ENCODE data around the gene NRIP2.

NRIP2 gene

GRCh38 chr12:2794191-2794735 is 40.6 kb downstream of the NRIP2 start:
- H3K9ac ChIP-seq (ENCODE audit: low read length in 2 of 2): peak overlapping the region; percentile 58 to 76

GRCh38 chr12:2793561-2793960 is 41.3 kb downstream of the NRIP2 start:
- no peaks in the 10 kb centered on the region for H3K27me3 ChIP-seq (ENCODE audit: control insufficient read depth in 1 of 2, insufficient read depth in 2 of 2, low read length in 2 of 2)
- peaks cover 14 to 17% of the 10 kb centered on the region in 2 donors for H3K36me3 ChIP-seq (ENCODE audit: control insufficient read depth in 2 of 2, insufficient read depth in 2 of 2, low read length in 2 of 2)
- no peak overlapping the region for H3K9ac ChIP-seq (ENCODE audit: low read length in 2 of 2)
- H3K9me3 ChIP-seq (ENCODE audit: control insufficient read depth in 2 of 2, low read length in 2 of 2): no peaks in the 10 kb centered on the region
- peaks cover 33% of the 10 kb centered on the region for H3K4me1 ChIP-seq (ENCODE audit: control insufficient read depth, insufficient read depth, low read length)
- H3K4me3 ChIP-seq (ENCODE audit: low read length in 2 of 2): peak overlapping the region in 1 of 2 donors; percentile 85
- H3K27ac ChIP-seq (ENCODE audit: low read length): no peak overlapping the region

More at GRCh38 chr12:2794191-2794735, 40.6 kb downstream of the NRIP2 start:
- peaks cover 21 to 24% of the 10 kb centered on the region in 2 donors for H3K36me3 ChIP-seq (ENCODE audit: control insufficient read depth in 2 of 2, insufficient read depth in 2 of 2, low read length in 2 of 2)
- H3K27me3 ChIP-seq (ENCODE audit: control insufficient read depth in 1 of 2, insufficient read depth in 2 of 2, low read length in 2 of 2): no peaks in the 10 kb centered on the region
- H3K4me1 ChIP-seq (ENCODE audit: control insufficient read depth, insufficient read depth, low read length): peaks cover 33% of the 10 kb centered on the region
- no peaks in the 10 kb centered on the region for H3K9me3 ChIP-seq (ENCODE audit: control insufficient read depth in 2 of 2, low read length in 2 of 2)
- H3K27ac ChIP-seq (ENCODE audit: low read length): peak overlapping the region; percentile 69
- peak overlapping the region; percentile 62 to 85 for H3K4me3 ChIP-seq (ENCODE audit: low read length in 2 of 2)

- H3K27ac ChIP-seq (ENCODE audit: low read length): no peak overlapping the region
- peaks cover 8 to 10% of the 10 kb centered on the region in 2 donors for H3K36me3 ChIP-seq (ENCODE audit: control insufficient read depth in 2 of 2, insufficient read depth in 2 of 2, low read length in 2 of 2)
- no peaks in the 10 kb centered on the region for H3K9me3 ChIP-seq (ENCODE audit: control insufficient read depth in 2 of 2, low read length in 2 of 2)
- peaks cover 31% of the 10 kb centered on the region for H3K4me1 ChIP-seq (ENCODE audit: control insufficient read depth, insufficient read depth, low read length)
- no peaks in the 10 kb centered on the region for H3K27me3 ChIP-seq (ENCODE audit: control insufficient read depth in 1 of 2, insufficient read depth in 2 of 2, low read length in 2 of 2)
- no peak overlapping the region for H3K9ac ChIP-seq (ENCODE audit: low read length in 2 of 2)
- H3K4me3 ChIP-seq (ENCODE audit: low read length in 2 of 2): no peak overlapping the region
Observed at GRCh38 chr12:2792671-2793500, 41.9 kb downstream of the NRIP2 start.

- Histone ChIP-seq H3K27ac (ENCODE audit: low read length) (no peak overlapping the region), H3K27me3 (ENCODE audit: control insufficient read depth in 1 of 2, insufficient read depth in 2 of 2, low read length in 2 of 2) (no peaks in the 10 kb centered on the region), H3K9ac (ENCODE audit: low read length in 2 of 2) (no peak overlapping the region), H3K9me3 (ENCODE audit: control insufficient read depth in 2 of 2, low read length in 2 of 2) (no peaks in the 10 kb centered on the region), H3K4me1 (ENCODE audit: control insufficient read depth, insufficient read depth, low read length) (peaks cover 14% of the 10 kb centered on the region), H3K36me3 (ENCODE audit: control insufficient read depth in 2 of 2, insufficient read depth in 2 of 2, low read length in 2 of 2) (no peaks in the 10 kb centered on the region), H3K4me3 (ENCODE audit: low read length in 2 of 2) (no peak overlapping the region)
Observed at GRCh38 chr12:2791089-2791488, 43.7 kb downstream of the NRIP2 start.

GRCh38 chr12:2785017-2785416 is 49.8 kb downstream of the NRIP2 start:
- Histone ChIP-seq H3K4me3 (ENCODE audit: low read length in 2 of 2) (no peak overlapping the region), H3K9ac (ENCODE audit: low read length in 2 of 2) (no peak overlapping the region), H3K27ac (ENCODE audit: low read length) (no peak overlapping the region), H3K27me3 (ENCODE audit: control insufficient read depth in 1 of 2, insufficient read depth in 2 of 2, low read length in 2 of 2) (peaks cover 0 to 6% of the 10 kb centered on the region in 2 donors), H3K4me1 (ENCODE audit: control insufficient read depth, insufficient read depth, low read length) (peaks cover 9% of the 10 kb centered on the region), H3K36me3 (ENCODE audit: control insufficient read depth in 2 of 2, insufficient read depth in 2 of 2, low read length in 2 of 2) (no peaks in the 10 kb centered on the region), H3K9me3 (ENCODE audit: control insufficient read depth in 2 of 2, low read length in 2 of 2) (no peaks in the 10 kb centered on the region)

GRCh38 chr12:2783936-2784600 is 50.8 kb downstream of the NRIP2 start:
- H3K27ac ChIP-seq (ENCODE audit: low read length): no peak overlapping the region
- H3K36me3 ChIP-seq (ENCODE audit: control insufficient read depth in 2 of 2, insufficient read depth in 2 of 2, low read length in 2 of 2): no peaks in the 10 kb centered on the region
- peaks cover 0 to 6% of the 10 kb centered on the region in 2 donors for H3K27me3 ChIP-seq (ENCODE audit: control insufficient read depth in 1 of 2, insufficient read depth in 2 of 2, low read length in 2 of 2)
- H3K9ac ChIP-seq (ENCODE audit: low read length in 2 of 2): peak overlapping the region in 1 of 2 donors; percentile 21
- no peaks in the 10 kb centered on the region for H3K9me3 ChIP-seq (ENCODE audit: control insufficient read depth in 2 of 2, low read length in 2 of 2)
- peak overlapping the region; percentile 62 to 65 for H3K4me3 ChIP-seq (ENCODE audit: low read length in 2 of 2)
- H3K4me1 ChIP-seq (ENCODE audit: control insufficient read depth, insufficient read depth, low read length): peaks cover 9% of the 10 kb centered on the region

- peaks cover 9% of the 10 kb centered on the region for H3K4me1 ChIP-seq (ENCODE audit: control insufficient read depth, insufficient read depth, low read length)
- no peak overlapping the region for H3K4me3 ChIP-seq (ENCODE audit: low read length in 2 of 2)
- peaks cover 2 to 6% of the 10 kb centered on the region in 2 donors for H3K27me3 ChIP-seq (ENCODE audit: control insufficient read depth in 1 of 2, insufficient read depth in 2 of 2, low read length in 2 of 2)
- H3K36me3 ChIP-seq (ENCODE audit: control insufficient read depth in 2 of 2, insufficient read depth in 2 of 2, low read length in 2 of 2): no peaks in the 10 kb centered on the region
- H3K9ac ChIP-seq (ENCODE audit: low read length in 2 of 2): no peak overlapping the region
- no peaks in the 10 kb centered on the region for H3K9me3 ChIP-seq (ENCODE audit: control insufficient read depth in 2 of 2, low read length in 2 of 2)
- H3K27ac ChIP-seq (ENCODE audit: low read length): no peak overlapping the region
Observed at GRCh38 chr12:2779281-2779680, 55.6 kb downstream of the NRIP2 start.

- Histone ChIP-seq H3K4me1 (ENCODE audit: control insufficient read depth, insufficient read depth, low read length) (no peaks in the 10 kb centered on the region), H3K27ac (ENCODE audit: low read length) (no peak overlapping the region), H3K9ac (ENCODE audit: low read length in 2 of 2) (no peak overlapping the region), H3K36me3 (ENCODE audit: control insufficient read depth in 2 of 2, insufficient read depth in 2 of 2, low read length in 2 of 2) (no peaks in the 10 kb centered on the region), H3K27me3 (ENCODE audit: control insufficient read depth in 1 of 2, insufficient read depth in 2 of 2, low read length in 2 of 2) (peaks cover 0 to 2% of the 10 kb centered on the region in 2 donors), H3K4me3 (ENCODE audit: low read length in 2 of 2) (no peak overlapping the region), H3K9me3 (ENCODE audit: control insufficient read depth in 2 of 2, low read length in 2 of 2) (no peaks in the 10 kb centered on the region)
Observed at GRCh38 chr12:2776129-2776806, 58.6 kb downstream of the NRIP2 start.

- Histone ChIP-seq H3K27ac (ENCODE audit: low read length) (no peak overlapping the region), H3K27me3 (ENCODE audit: control insufficient read depth in 1 of 2, insufficient read depth in 2 of 2, low read length in 2 of 2) (peaks cover 0 to 2% of the 10 kb centered on the region in 2 donors), H3K9me3 (ENCODE audit: control insufficient read depth in 2 of 2, low read length in 2 of 2) (no peaks in the 10 kb centered on the region), H3K36me3 (ENCODE audit: control insufficient read depth in 2 of 2, insufficient read depth in 2 of 2, low read length in 2 of 2) (no peaks in the 10 kb centered on the region), H3K4me1 (ENCODE audit: control insufficient read depth, insufficient read depth, low read length) (no peaks in the 10 kb centered on the region), H3K4me3 (ENCODE audit: low read length in 2 of 2) (no peak overlapping the region), H3K9ac (ENCODE audit: low read length in 2 of 2) (no peak overlapping the region)
Observed at GRCh38 chr12:2775431-2775830, 59.4 kb downstream of the NRIP2 start.

All from stomach smooth muscle (tissue), 2 donors.